MCF 10A (cell line): Measurements from ENCODE around the gene LY6G5C. TPM values are rescaled to one million over a fixed set of nuclear protein-coding genes. Genes with fewer than 3 reads are reported as not detected.

ENCODE experiments used
- BruUV-seq: library from RNA; stranded (reverse); fragments of 400-500 nt; replicated peaks from 2 replicates; lab custom pipeline; 2021; lab: Mats Ljungman, UMichigan
- CTCF ChIA-PET: fragments of 300-600 bp; sonication (Branson Sonifier 250); formaldehyde crosslinking; extraction: SDS; loops from one replicate; lab custom pipeline; 2021; ENCODE audit warnings: antibody characterized with exemption, inconsistent platforms; lab: Yijun Ruan, JAX
- POLR2A ChIA-PET: fragments of 300-600, 350-650 bp; sonication (Branson Sonifier 250); formaldehyde crosslinking; extraction: SDS; loops from one replicate; lab custom pipeline; 2020; ENCODE audit warnings: antibody characterized with exemption, inconsistent platforms; lab: Yijun Ruan, JAX
- DNase-seq: peaks from one replicate; pipeline ENCODE4 v3.0.0-alpha.2; 2018; ENCODE audit not compliant: unreplicated experiment
- H3K27ac Mint-ChIP-seq: one replicate; pipeline ENCODE4 v1.8.0; 2022; ENCODE audit warnings: mild to moderate bottlenecking, low read depth, mixed read lengths; ENCODE audit not compliant: unreplicated experiment
- H3K27me3 Mint-ChIP-seq: one replicate; pipeline ENCODE4 v1.8.0; 2022; ENCODE audit warnings: mixed read lengths; ENCODE audit not compliant: insufficient read depth, unreplicated experiment
- H3K36me3 Mint-ChIP-seq: one replicate; pipeline ENCODE4 v1.8.0; 2022; ENCODE audit warnings: mild to moderate bottlenecking, moderate library complexity, mixed read lengths; ENCODE audit not compliant: insufficient read depth, unreplicated experiment
- H3K4me1 Mint-ChIP-seq: one replicate; pipeline ENCODE4 v1.8.0; 2022; ENCODE audit warnings: mixed read lengths; ENCODE audit not compliant: insufficient read depth, unreplicated experiment
- H3K4me3 Mint-ChIP-seq: one replicate; pipeline ENCODE4 v1.8.0; 2022; ENCODE audit warnings: mild to moderate bottlenecking, moderate library complexity, mixed read lengths; ENCODE audit not compliant: unreplicated experiment
- H3K9me3 Mint-ChIP-seq: one replicate; pipeline ENCODE4 v1.8.0; 2022; ENCODE audit warnings: mixed read lengths; ENCODE audit not compliant: unreplicated experiment
- CTCF ChIP-seq: fragments of 200-600 bp; IDR thresholded peaks from one replicate; pipeline ENCODE4 v1.8.0; 2022; ENCODE audit warnings: antibody characterized with exemption, mild to moderate bottlenecking; ENCODE audit not compliant: unreplicated experiment
- intact Hi-C: fragments of 100-400 bp; cut with micrococcal nuclease; formaldehyde crosslinking; loops from 2 replicates; pipeline ENCODE4 v1.14.1; 2022
- total RNA-seq: library from RNA; stranded (reverse); gene quantifications from 2 replicates; pipeline ENCODE4 v1.2.3, GENCODE V29; 2022

The LY6G5C gene
- total RNA-seq, 1 experiment from 2014 or later = 1.4 TPM

GRCh38 chr6:31713991-31714684, 33.3 kb upstream of the LY6G5C start:
- ChIA-PET POLR2A (interaction anchor here (2.1 kb wide), 1 partner anchor 11 kb away, joined by 8 read pairs; the partner anchor contains the start of gene ABHD16A), CTCF (interaction anchor here (0.5 to 1.5 kb wide), 4 partner anchors 16 to 172 kb away, joined by 3 to 5 read pairs (median 4); partner anchors contain the start of gene DDAH2)
- Mint-ChIP-seq H3K4me3 (no peak overlapping the region), H3K36me3 (no peaks in the 10 kb centered on the region), H3K4me1 (peaks cover 12% of the 10 kb centered on the region), H3K9me3 (no peaks in the 10 kb centered on the region), H3K27me3 (no peaks in the 10 kb centered on the region), H3K27ac (no peak overlapping the region)
- DNase-seq = no peak
- no peak for TF ChIP-seq CTCF
- intact Hi-C loops = no loop called here
- BruUV-seq = no TSS peak

- TF ChIP-seq CTCF = no peak
- Mint-ChIP-seq H3K27me3 (no peaks in the 10 kb centered on the region), H3K4me3 (no peak overlapping the region), H3K9me3 (no peaks in the 10 kb centered on the region), H3K27ac (no peak overlapping the region), H3K4me1 (peaks cover 12% of the 10 kb centered on the region), H3K36me3 (no peaks in the 10 kb centered on the region)
- POLR2A ChIA-PET = interaction anchor here (0.5 to 2.1 kb wide), 3 partner anchors 10 to 49 kb away, joined by 3 to 8 read pairs (median 5); partner anchors contain the start of genes ABHD16A and GPANK1
- CTCF ChIA-PET = interaction anchor here (0.5 to 1.5 kb wide), 3 partner anchors 16 to 81 kb away, joined by 4 to 5 read pairs (median 4); partner anchors contain the start of gene DDAH2
- intact Hi-C loops = no loop called here
- DNase-seq = no peak
- no TSS peak for BruUV-seq
Measured at GRCh38 chr6:31713465-31713864, 32.6 kb upstream of the LY6G5C start.

GRCh38 chr6:31712296-31712695, 31.4 kb upstream of the LY6G5C start:
- ChIA-PET CTCF (interaction anchor here (0.5 to 2.1 kb wide), 6 partner anchors 10 to 152 kb away, joined by 3 to 7 read pairs (median 4); no protein-coding TSS in a partner anchor), POLR2A (interaction anchor here (0.7 to 2.1 kb wide), 3 partner anchors 10 to 153 kb away, joined by 3 to 5 read pairs (median 3); partner anchors contain the start of genes ABHD16A and HSPA1B)
- no peak for TF ChIP-seq CTCF
- peak; percentile 23 for DNase-seq
- Mint-ChIP-seq H3K27me3 (no peaks in the 10 kb centered on the region), H3K27ac (no peak overlapping the region), H3K9me3 (no peaks in the 10 kb centered on the region), H3K36me3 (no peaks in the 10 kb centered on the region), H3K4me1 (peaks cover 7% of the 10 kb centered on the region), H3K4me3 (no peak overlapping the region)
- BruUV-seq = no TSS peak
- intact Hi-C loops = no loop called here

- Mint-ChIP-seq H3K36me3 (no peaks in the 10 kb centered on the region), H3K9me3 (no peaks in the 10 kb centered on the region), H3K27ac (no peak overlapping the region), H3K27me3 (no peaks in the 10 kb centered on the region), H3K4me1 (peaks cover 7% of the 10 kb centered on the region), H3K4me3 (no peak overlapping the region)
- ChIA-PET CTCF (interaction anchor here (0.5 to 2.1 kb wide), 3 partner anchors 17 to 1090 kb away, joined by 3 to 7 read pairs (median 3); no protein-coding TSS in a partner anchor), POLR2A (interaction anchor here (0.8 to 2.1 kb wide), 3 partner anchors 9 to 28 kb away, joined by 3 to 7 read pairs (median 5); partner anchors contain the start of genes ABHD16A and MSH5)
- no TSS peak for BruUV-seq
- intact Hi-C loops = no loop called here
- DNase-seq = peak; percentile 18
- TF ChIP-seq CTCF = no peak
Measured at GRCh38 chr6:31711233-31711632, 30.4 kb upstream of the LY6G5C start.
